ENCODE measurements around the gene SBF1. TPM values are rescaled to one million over a fixed set of nuclear protein-coding genes. Genes with fewer than 3 reads are reported as not detected.

Gene SBF1
- total and polyA plus RNA-seq, 2 of the 13 experiments (the other 11 are each of a cell fraction or from before 2014, with no cell fraction given), result 31.7 to 40.9 TPM

- TF ChIP-seq ZNF142 (CRISPR knock-in tag; IDR thresholded peaks at IDR 0.05) (no peak), ZFP62 (CRISPR knock-in tag; IDR thresholded peaks at IDR 0.05) (no peak), ATF1 (CRISPR knock-in tag; IDR thresholded peaks at IDR 0.05) (peak; percentile 71), TGIF2 (CRISPR knock-in tag; IDR thresholded peaks at IDR 0.05) (peak; percentile 80), ZNF530 (CRISPR knock-in tag; IDR thresholded peaks at IDR 0.05; ENCODE audit: low read depth) (no peak), ZNF407 (CRISPR knock-in tag; IDR thresholded peaks at IDR 0.05; ENCODE audit: not compliant biosample characterization) (no peak), ZNF275 (CRISPR knock-in tag; IDR thresholded peaks at IDR 0.05; ENCODE audit: borderline replicate concordance) (0 out of 2 replicates have a peak, but pooled peaks have one; percentile 68), PLRG1 (conservative IDR thresholded peaks at IDR 0.05) (no peak), IRF9 (CRISPR knock-in tag; IDR thresholded peaks at IDR 0.05; ENCODE audit: borderline replicate concordance) (no peak), ZNF468 (CRISPR knock-in tag; IDR thresholded peaks at IDR 0.05) (no peak), SMYD3 (CRISPR knock-in tag; IDR thresholded peaks at IDR 0.05) (no peak), SMAD9 (CRISPR knock-in tag; IDR thresholded peaks at IDR 0.05) (no peak), ZNF766 (CRISPR knock-in tag; IDR thresholded peaks at IDR 0.05; ENCODE audit: borderline replicate concordance) (0 out of 2 replicates have a peak, but pooled peaks have one; percentile 39)
Measured at GRCh38 chr22:50396751-50397370, 78.0 kb downstream of the SBF1 start (continued).

All from HepG2 (cell line).